H9 (cell line): Measurements from ENCODE around the gene CLCN6. TPM values are rescaled to one million over a fixed set of nuclear protein-coding genes. Genes with fewer than 3 reads are reported as not detected.

Experiments
- DNase-seq: peaks from one replicate; pipeline ENCODE4 v3.0.0-alpha.2; 2017
- H2AFZ ChIP-seq: one replicate; pipeline ENCODE4 v1.6.1; 2013; ENCODE audit warnings: mild to moderate bottlenecking, low read length, control low read depth, moderate library complexity
- H2AK5ac ChIP-seq: 2 replicates; pipeline ENCODE4 v1.6.1; 2013; ENCODE audit warnings: low read length, control low read depth, mixed read lengths; ENCODE audit not compliant: insufficient read length
- H2BK120ac ChIP-seq: one replicate; pipeline ENCODE4 v1.6.1; 2013; ENCODE audit warnings: low read depth, mild to moderate bottlenecking, low read length, control low read depth, inconsistent platforms; ENCODE audit not compliant: poor library complexity, severe bottlenecking
- H2BK12ac ChIP-seq: 2 replicates; pipeline ENCODE4 v1.6.1; 2013; ENCODE audit warnings: low read length, control low read depth, mixed read lengths, low read depth; ENCODE audit not compliant: insufficient read length
- H2BK15ac ChIP-seq: 2 replicates; pipeline ENCODE4 v1.6.1; 2013; ENCODE audit warnings: low read depth, low read length, control low read depth
- H2BK20ac ChIP-seq: one replicate; pipeline ENCODE4 v1.6.1; 2013; ENCODE audit warnings: low read depth, mild to moderate bottlenecking, low read length, control low read depth, inconsistent platforms; ENCODE audit not compliant: poor library complexity, severe bottlenecking
- H2BK5ac ChIP-seq: 2 replicates; pipeline ENCODE4 v1.6.1; 2013; ENCODE audit warnings: low read length, control low read depth, mixed read lengths; ENCODE audit not compliant: insufficient read length
- H3K14ac ChIP-seq: 2 replicates; pipeline ENCODE4 v1.6.1; 2013; ENCODE audit warnings: low read length, control low read depth; ENCODE audit not compliant: insufficient read depth
- H3K18ac ChIP-seq: 2 replicates; pipeline ENCODE4 v1.6.1; 2013; ENCODE audit warnings: low read depth, mild to moderate bottlenecking, mixed read lengths, low read length, control low read depth; ENCODE audit not compliant: insufficient read length
- H3K23ac ChIP-seq: 2 replicates; pipeline ENCODE4 v1.6.1; 2013; ENCODE audit warnings: low read length, control low read depth, mixed read lengths, low read depth; ENCODE audit not compliant: insufficient read length
- H3K23me2 ChIP-seq: 2 replicates; pipeline ENCODE4 v1.6.1; 2013; ENCODE audit warnings: low read depth, mild to moderate bottlenecking, mixed read lengths, low read length, control low read depth; ENCODE audit not compliant: insufficient read length, poor library complexity, severe bottlenecking
- H3K27ac ChIP-seq: 2 replicates; pipeline ENCODE4 v1.5.1; 2013; ENCODE audit warnings: low read length, control low read depth, mixed read lengths, low read depth; ENCODE audit not compliant: insufficient read length
- H3K27me3 ChIP-seq: 2 replicates; pipeline ENCODE4 v1.6.1; 2013; ENCODE audit warnings: low read length, control low read depth, inconsistent platforms; ENCODE audit not compliant: insufficient read depth
- H3K4ac ChIP-seq: 2 replicates; pipeline ENCODE4 v1.6.1; 2013; ENCODE audit warnings: low read depth, mild to moderate bottlenecking, control low read depth, inconsistent platforms, low read length, moderate library complexity
- H3K4me1 ChIP-seq: 2 replicates; pipeline ENCODE4 v1.6.1; 2013; ENCODE audit warnings: low read length, control low read depth, inconsistent platforms; ENCODE audit not compliant: insufficient read depth
- H3K4me2 ChIP-seq: 2 replicates; pipeline ENCODE4 v1.6.1; 2013; ENCODE audit warnings: low read length, control low read depth, mixed read lengths; ENCODE audit not compliant: insufficient read length, insufficient read depth
- H3K56ac ChIP-seq: 2 replicates; pipeline ENCODE4 v1.6.1; 2013; ENCODE audit warnings: low read depth, mild to moderate bottlenecking, mixed read lengths, low read length, control low read depth; ENCODE audit not compliant: insufficient read length
- H3K79me1 ChIP-seq: 2 replicates; pipeline ENCODE4 v1.6.1; 2013; ENCODE audit warnings: low read depth, mild to moderate bottlenecking, moderate library complexity, low read length, control low read depth, inconsistent platforms; ENCODE audit not compliant: insufficient read depth, poor library complexity, severe bottlenecking
- H3K79me2 ChIP-seq: 2 replicates; pipeline ENCODE4 v1.6.1; 2013; ENCODE audit warnings: low read length, control low read depth, inconsistent platforms; ENCODE audit not compliant: insufficient read depth
- H3K9ac ChIP-seq: 2 replicates; pipeline ENCODE4 v1.6.1; 2013; ENCODE audit warnings: low read length, control low read depth, mixed read lengths; ENCODE audit not compliant: insufficient read length; ENCODE audit errors: extremely low read depth
- H3K9me3 ChIP-seq: one replicate; pipeline ENCODE4 v1.6.1; 2013; ENCODE audit warnings: low read depth, low read length, inconsistent platforms; ENCODE audit not compliant: control insufficient read depth
- H3T11ph ChIP-seq: one replicate; pipeline ENCODE4 v1.6.1; 2013; ENCODE audit warnings: mild to moderate bottlenecking, low read length, control low read depth, inconsistent platforms
- H4K20me1 ChIP-seq: one replicate; pipeline ENCODE4 v1.6.1; 2013; ENCODE audit not compliant: control insufficient read depth, insufficient read length, insufficient read depth
- H4K5ac ChIP-seq: 2 replicates; pipeline ENCODE4 v1.6.1; 2013; ENCODE audit warnings: low read depth, mild to moderate bottlenecking, mixed read lengths, low read length, control low read depth; ENCODE audit not compliant: insufficient read length
- H4K8ac ChIP-seq: replicated peaks from 2 replicates; pipeline ENCODE4 v1.6.1; 2013; ENCODE audit warnings: low read length, control low read depth, mixed read lengths, low read depth; ENCODE audit not compliant: insufficient read length
- H4K91ac ChIP-seq: 2 replicates; pipeline ENCODE4 v1.6.1; 2013; ENCODE audit warnings: low read depth, mild to moderate bottlenecking, moderate library complexity, mixed read lengths, low read length, control low read depth; ENCODE audit not compliant: insufficient read length
- H3K27ac Mint-ChIP-seq, 3 experiments: 2 replicates in 2 of 3; 3 replicates in 1 of 3; pipeline ENCODE4 v1.8.0; 2020 to 2021; ENCODE audit warnings: mixed read lengths in 3 of 3, mild to moderate bottlenecking in 1 of 3, moderate library complexity in 1 of 3
- H3K27me3 Mint-ChIP-seq: 2 replicates; pipeline ENCODE4 v1.8.0; 2021; ENCODE audit warnings: low read depth, mild to moderate bottlenecking, moderate library complexity, mixed read lengths
- H3K36me3 Mint-ChIP-seq, 3 experiments: 2 replicates in 2 of 3; 3 replicates in 1 of 3; pipeline ENCODE4 v1.8.0; 2020 to 2021; ENCODE audit warnings: low read depth in 3 of 3, mixed read lengths in 3 of 3; ENCODE audit not compliant: insufficient read depth in 1 of 3
- H3K4me1 Mint-ChIP-seq, 2 experiments: 2 replicates each; pipeline ENCODE4 v1.8.0; 2020; ENCODE audit warnings: mixed read lengths in 2 of 2
- H3K4me3 Mint-ChIP-seq, 2 experiments: 2 replicates in 1 of 2; 3 replicates in 1 of 2; pipeline ENCODE4 v1.8.0; 2020 to 2021; ENCODE audit warnings: mild to moderate bottlenecking in 2 of 2, mixed read lengths in 2 of 2, moderate library complexity in 1 of 2
- H3K9me3 Mint-ChIP-seq, 2 experiments: 2 replicates in 1 of 2; 3 replicates in 1 of 2; pipeline ENCODE4 v1.8.0; 2020; ENCODE audit warnings: mild to moderate bottlenecking in 2 of 2, mixed read lengths in 2 of 2, moderate library complexity in 1 of 2
- WGBS: extraction: QIAGEN DNeasy Blood & Tissue Kit; methylation state at CpG from one replicate; pipeline ENCODE4 v1.1.7; 2013; ENCODE audit warnings: missing lambda C conversion rate, low lambda C conversion rate, mixed read lengths; ENCODE audit not compliant: insufficient read length; ENCODE audit errors: extremely low coverage; 5-methylcytosine and 5-hydroxymethylcytosine counted together
- total RNA-seq: library from RNA; stranded (reverse); gene quantifications from 2 replicates; pipeline ENCODE4 v1.2.1, GENCODE V29; 2021
- TF ChIP-seq, protein P1 (sequence below): fragments of 200-600 bp; sonication (generic); conservative IDR thresholded peaks from 3 replicates; pipeline ENCODE4 v1.8.0; 2021; ENCODE audit warnings: antibody characterized with exemption, mild to moderate bottlenecking

The CLCN6 gene
- total RNA-seq, 1 experiment from 2014 or later: 20.5 TPM

DNA sequence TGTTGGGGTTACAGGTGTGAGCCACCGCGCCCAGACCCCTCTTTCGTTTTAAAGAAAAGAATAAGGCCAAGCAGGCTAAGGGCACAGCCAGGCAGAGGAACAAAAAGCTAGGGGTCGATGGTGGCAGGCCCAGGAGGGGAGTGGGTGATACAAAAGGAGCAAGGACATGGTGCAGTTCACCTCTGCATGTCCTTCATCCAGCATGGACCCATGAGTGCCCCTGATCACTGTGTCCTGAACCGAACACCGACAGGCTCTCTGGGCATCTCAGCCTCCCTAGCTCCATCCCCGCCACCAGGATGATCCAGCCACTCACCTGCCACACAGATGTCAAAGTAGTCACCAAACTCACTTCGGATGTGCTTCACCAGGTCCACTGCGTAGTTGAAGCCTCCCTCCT, 6.1 kb upstream of the CLCN6 start:
- Histone ChIP-seq H2BK12ac (no peak overlapping the region), H2BK5ac (no peak overlapping the region), H3K9me3 (no peaks in the 10 kb centered on the region), H3K4me2 (no peak overlapping the region), H3K9ac (no peak overlapping the region), H3K79me1 (no peaks in the 10 kb centered on the region), H4K20me1 (no peaks in the 10 kb centered on the region), H3K23me2 (peaks cover 10% of the 10 kb centered on the region), H2BK120ac (no peak overlapping the region), H3K18ac (no peak overlapping the region), H2AFZ (no peak overlapping the region), H3K27ac (no peak overlapping the region), H2BK20ac (no peak overlapping the region), H3K4me1 (no peaks in the 10 kb centered on the region; the same call in 1 of the 2 replicates), H4K8ac (no peak overlapping the region), H3K27me3 (no peaks in the 10 kb centered on the region), H2BK15ac (no peak overlapping the region), H3K4ac (no peak overlapping the region), H4K5ac (no peak overlapping the region), H3K79me2 (no peaks in the 10 kb centered on the region), H3K56ac (no peak overlapping the region), H3K23ac (no peak overlapping the region), H2AK5ac (no peak overlapping the region), H3T11ph (no peak overlapping the region), H4K91ac (no peak overlapping the region), H3K14ac (no peak overlapping the region)
- no peaks in the 10 kb centered on the region for H3K9me3 Mint-ChIP-seq
- TF ChIP-seq, protein P1, sequence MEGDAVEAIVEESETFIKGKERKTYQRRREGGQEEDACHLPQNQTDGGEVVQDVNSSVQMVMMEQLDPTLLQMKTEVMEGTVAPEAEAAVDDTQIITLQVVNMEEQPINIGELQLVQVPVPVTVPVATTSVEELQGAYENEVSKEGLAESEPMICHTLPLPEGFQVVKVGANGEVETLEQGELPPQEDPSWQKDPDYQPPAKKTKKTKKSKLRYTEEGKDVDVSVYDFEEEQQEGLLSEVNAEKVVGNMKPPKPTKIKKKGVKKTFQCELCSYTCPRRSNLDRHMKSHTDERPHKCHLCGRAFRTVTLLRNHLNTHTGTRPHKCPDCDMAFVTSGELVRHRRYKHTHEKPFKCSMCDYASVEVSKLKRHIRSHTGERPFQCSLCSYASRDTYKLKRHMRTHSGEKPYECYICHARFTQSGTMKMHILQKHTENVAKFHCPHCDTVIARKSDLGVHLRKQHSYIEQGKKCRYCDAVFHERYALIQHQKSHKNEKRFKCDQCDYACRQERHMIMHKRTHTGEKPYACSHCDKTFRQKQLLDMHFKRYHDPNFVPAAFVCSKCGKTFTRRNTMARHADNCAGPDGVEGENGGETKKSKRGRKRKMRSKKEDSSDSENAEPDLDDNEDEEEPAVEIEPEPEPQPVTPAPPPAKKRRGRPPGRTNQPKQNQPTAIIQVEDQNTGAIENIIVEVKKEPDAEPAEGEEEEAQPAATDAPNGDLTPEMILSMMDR: no peak
- WGBS: no CpG with 5 or more reads among the region's 9 CpGs
- peaks cover 18 to 42% (median 33%) of the 10 kb centered on the region in 3 experiments; a peak in 6 of 7 replicates for H3K36me3 Mint-ChIP-seq
- 0 out of 7 replicates have a peak overlapping the region, but pooled peaks of 1 of the 3 experiments have one; percentile 14 for H3K27ac Mint-ChIP-seq
- H3K4me3 Mint-ChIP-seq: no peak overlapping the region
- no peaks in the 10 kb centered on the region for H3K27me3 Mint-ChIP-seq
- DNase-seq: no peak
- H3K4me1 Mint-ChIP-seq: peaks cover 23 to 32% of the 10 kb centered on the region in 2 experiments
